ENCODE measurements around the gene MTMR4. TPM values are rescaled to one million over a fixed set of nuclear protein-coding genes. Genes with fewer than 3 reads are reported as not detected.

MTMR4 gene
- total and polyA plus RNA-seq, 4 donors: 17.2 to 70.1 (median 29.9) TPM

DNA sequence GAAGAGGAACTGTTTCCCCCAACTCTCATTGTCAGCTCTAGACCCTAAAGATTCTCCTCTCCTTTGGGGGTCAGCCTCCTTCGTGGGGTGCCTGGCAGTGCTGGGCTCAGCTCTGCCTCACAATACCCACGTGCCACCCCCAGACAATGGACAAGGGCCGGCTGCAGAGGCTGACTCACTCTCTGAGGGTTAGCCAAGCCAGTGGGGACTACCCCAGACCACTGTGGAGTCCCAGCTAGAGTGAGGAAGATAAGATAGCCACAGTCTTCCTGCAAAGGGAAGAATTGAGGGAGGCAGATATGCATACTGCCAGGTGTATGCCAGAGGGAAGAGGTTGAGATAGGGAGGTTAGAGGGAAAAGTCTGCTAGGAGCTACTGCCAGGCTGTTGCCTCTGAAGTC is 13.5 kb upstream of the MTMR4 start:
- no peaks in the 10 kb centered on the region for H3K27me3 ChIP-seq (ENCODE audit: control insufficient read depth in 4 of 4, insufficient read depth in 4 of 4, low read length in 3 of 4)
- H3K4me1 ChIP-seq (ENCODE audit: control insufficient read depth in 4 of 4, insufficient read depth in 4 of 4, low read length in 3 of 4): peaks cover 2 to 21% (median 10%) of the 10 kb centered on the region in 4 donors
- H3K4me3 ChIP-seq (ENCODE audit: low read depth in 1 of 3, low read length in 3 of 3): no peak overlapping the region
- no peaks in the 10 kb centered on the region for H3K36me3 ChIP-seq (ENCODE audit: control insufficient read depth in 4 of 4, insufficient read depth in 3 of 4, low read depth in 1 of 4, low read length in 3 of 4)
- WGBS: 69% methylated on average over 3 of the region's 3 CpGs
- peak overlapping the region; percentile 39 to 57 for H3K27ac ChIP-seq (ENCODE audit: low read depth in 1 of 2, low read length in 2 of 2)
- no peak overlapping the region for H3K9ac ChIP-seq (ENCODE audit: low read depth in 1 of 2, low read length in 2 of 2)
- no peaks in the 10 kb centered on the region for H3K9me3 ChIP-seq (ENCODE audit: control insufficient read depth in 4 of 4, low read length in 3 of 4)
- DNase-seq (ENCODE audit: low spot score): no peak
- TF ChIP-seq NR2F2 (IDR thresholded peaks at IDR 0.05) (no peak), HNF4A (conservative IDR thresholded peaks at IDR 0.05) (no peak), RXRA (IDR thresholded peaks at IDR 0.05) (no peak), YY1 (IDR thresholded peaks at IDR 0.05) (no peak)
- TF ChIP-seq, protein P1, sequence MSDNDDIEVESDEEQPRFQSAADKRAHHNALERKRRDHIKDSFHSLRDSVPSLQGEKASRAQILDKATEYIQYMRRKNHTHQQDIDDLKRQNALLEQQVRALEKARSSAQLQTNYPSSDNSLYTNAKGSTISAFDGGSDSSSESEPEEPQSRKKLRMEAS (IDR thresholded peaks at IDR 0.05): no peak

DNA sequence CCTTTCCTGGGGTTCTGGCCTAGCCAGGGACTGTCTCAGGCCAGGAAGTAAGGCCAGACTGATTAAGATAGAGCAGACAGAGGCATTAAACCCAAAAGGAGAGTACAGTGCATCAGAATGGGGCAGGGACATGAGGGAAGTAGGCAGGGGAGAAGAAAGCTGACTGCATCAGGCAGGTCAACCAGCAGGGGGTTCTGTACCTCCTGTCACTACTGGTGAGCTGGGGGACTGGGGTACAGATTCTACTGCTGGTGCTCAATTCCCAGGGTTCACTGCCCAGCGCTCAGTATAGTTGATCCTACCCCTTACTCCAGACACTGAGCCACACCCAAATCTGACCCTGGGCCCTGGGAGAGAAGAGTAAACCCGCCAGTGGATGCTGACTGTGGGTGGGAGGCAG is 12.9 kb upstream of the MTMR4 start:
- no peak for DNase-seq (ENCODE audit: low spot score)
- H3K27ac ChIP-seq (ENCODE audit: low read depth in 1 of 2, low read length in 2 of 2): peak overlapping the region; percentile 39 to 57
- H3K9me3 ChIP-seq (ENCODE audit: control insufficient read depth in 4 of 4, low read length in 3 of 4): no peaks in the 10 kb centered on the region
- no peak overlapping the region for H3K4me3 ChIP-seq (ENCODE audit: low read depth in 1 of 3, low read length in 3 of 3)
- 87% methylated on average over 2 of the region's 2 CpGs for WGBS
- TF ChIP-seq NR2F2 (IDR thresholded peaks at IDR 0.05): no peak
- no peaks in the 10 kb centered on the region for H3K27me3 ChIP-seq (ENCODE audit: control insufficient read depth in 4 of 4, insufficient read depth in 4 of 4, low read length in 3 of 4)
- H3K4me1 ChIP-seq (ENCODE audit: control insufficient read depth in 4 of 4, insufficient read depth in 4 of 4, low read length in 3 of 4): peaks cover 0 to 16% (median 6%) of the 10 kb centered on the region in 4 donors
- H3K9ac ChIP-seq (ENCODE audit: low read depth in 1 of 2, low read length in 2 of 2): no peak overlapping the region
- no peaks in the 10 kb centered on the region for H3K36me3 ChIP-seq (ENCODE audit: control insufficient read depth in 4 of 4, insufficient read depth in 3 of 4, low read depth in 1 of 4, low read length in 3 of 4)

DNA sequence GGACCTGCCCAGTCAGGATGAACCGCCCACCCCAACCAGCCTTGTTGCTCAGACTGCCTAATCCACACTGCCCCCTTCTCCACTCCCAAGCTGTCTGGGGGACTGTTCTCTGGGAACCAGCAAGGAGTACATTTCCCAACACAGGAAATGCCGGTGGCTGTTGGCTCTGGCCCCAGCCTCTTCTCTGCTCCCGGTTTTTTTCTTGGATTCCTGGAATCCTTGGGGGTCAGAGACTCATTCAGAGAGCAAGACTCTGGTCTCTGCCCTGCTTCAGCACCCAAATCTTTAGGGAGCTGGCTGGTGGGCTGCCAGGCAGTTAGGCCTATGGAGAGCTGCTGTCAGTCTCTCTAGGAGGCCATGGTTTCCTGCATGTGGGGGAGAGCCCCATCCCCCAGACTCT is 10.8 kb upstream of the MTMR4 start:
- no peaks in the 10 kb centered on the region for H3K27me3 ChIP-seq (ENCODE audit: control insufficient read depth in 4 of 4, insufficient read depth in 4 of 4, low read length in 3 of 4)
- 45% methylated on average over 3 of the region's 3 CpGs for WGBS
- H3K9me3 ChIP-seq (ENCODE audit: control insufficient read depth in 4 of 4, low read length in 3 of 4): no peaks in the 10 kb centered on the region
- TF ChIP-seq RXRA (IDR thresholded peaks at IDR 0.05) (peak in 1 of 2 donors; percentile 50), RAD21 (IDR thresholded peaks at IDR 0.05) (peak in 1 of 2 donors; percentile 9), GABPA (IDR thresholded peaks at IDR 0.05 in 1 of 2, conservative IDR thresholded peaks at IDR 0.05 in 1 of 2) (no peak), NR2F2 (IDR thresholded peaks at IDR 0.05) (peak; percentile 78)
- TF ChIP-seq, protein P2, sequence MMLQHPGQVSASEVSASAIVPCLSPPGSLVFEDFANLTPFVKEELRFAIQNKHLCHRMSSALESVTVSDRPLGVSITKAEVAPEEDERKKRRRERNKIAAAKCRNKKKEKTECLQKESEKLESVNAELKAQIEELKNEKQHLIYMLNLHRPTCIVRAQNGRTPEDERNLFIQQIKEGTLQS (IDR thresholded peaks at IDR 0.05): no peak
- H3K4me1 ChIP-seq (ENCODE audit: control insufficient read depth in 4 of 4, insufficient read depth in 4 of 4, low read length in 3 of 4): peaks cover 0 to 15% (median 2%) of the 10 kb centered on the region in 4 donors
- DNase-seq (ENCODE audit: low spot score): no peak
- no peak overlapping the region for H3K4me3 ChIP-seq (ENCODE audit: low read depth in 1 of 3, low read length in 3 of 3)
- H3K36me3 ChIP-seq (ENCODE audit: control insufficient read depth in 4 of 4, insufficient read depth in 3 of 4, low read depth in 1 of 4, low read length in 3 of 4): no peaks in the 10 kb centered on the region
- peak overlapping the region; percentile 33 to 44 for H3K27ac ChIP-seq (ENCODE audit: low read depth in 1 of 2, low read length in 2 of 2)
- no peak overlapping the region for H3K9ac ChIP-seq (ENCODE audit: low read depth in 1 of 2, low read length in 2 of 2)

DNA sequence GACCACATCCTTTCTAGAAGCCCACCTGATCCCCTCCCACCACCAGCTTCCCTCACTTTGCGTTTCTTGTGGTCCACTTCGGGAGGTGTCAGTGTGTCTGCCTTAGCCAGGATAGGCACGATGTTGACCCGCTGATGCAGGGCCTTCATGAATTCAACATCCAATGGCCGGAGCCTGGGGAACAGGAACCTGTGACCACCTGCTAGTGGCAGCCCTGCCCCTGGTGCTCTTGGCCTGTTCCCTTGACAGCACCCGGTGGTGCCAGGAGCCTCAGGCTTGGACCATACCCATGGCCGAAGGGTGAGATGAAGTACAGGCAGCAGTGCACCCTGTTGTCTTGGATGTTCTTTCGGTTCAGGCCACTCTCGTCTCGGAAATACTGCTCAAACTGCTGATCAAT is 7.2 kb upstream of the MTMR4 start:
- 93% methylated on average over 10 of the region's 10 CpGs for WGBS
- H3K9ac ChIP-seq (ENCODE audit: low read depth in 1 of 2, low read length in 2 of 2): no peak overlapping the region
- no peaks in the 10 kb centered on the region for H3K9me3 ChIP-seq (ENCODE audit: control insufficient read depth in 4 of 4, low read length in 3 of 4)
- no peak overlapping the region for H3K4me3 ChIP-seq (ENCODE audit: low read depth in 1 of 3, low read length in 3 of 3)
- H3K36me3 ChIP-seq (ENCODE audit: control insufficient read depth in 4 of 4, insufficient read depth in 3 of 4, low read depth in 1 of 4, low read length in 3 of 4): no peaks in the 10 kb centered on the region
- peaks cover 0 to 26% (median 14%) of the 10 kb centered on the region in 4 donors for H3K4me1 ChIP-seq (ENCODE audit: control insufficient read depth in 4 of 4, insufficient read depth in 4 of 4, low read length in 3 of 4)
- H3K27me3 ChIP-seq (ENCODE audit: control insufficient read depth in 4 of 4, insufficient read depth in 4 of 4, low read length in 3 of 4): no peaks in the 10 kb centered on the region
- no peak overlapping the region for H3K27ac ChIP-seq (ENCODE audit: low read depth in 1 of 2, low read length in 2 of 2)
- TF ChIP-seq RXRA (IDR thresholded peaks at IDR 0.05) (no peak), EGR1 (IDR thresholded peaks at IDR 0.05; ENCODE audit: low read depth in 2 of 2) (no peak), FOXA2 (IDR thresholded peaks at IDR 0.05) (no peak), GABPA (IDR thresholded peaks at IDR 0.05 in 1 of 2, conservative IDR thresholded peaks at IDR 0.05 in 1 of 2) (no peak), YY1 (IDR thresholded peaks at IDR 0.05) (no peak), SP1 (IDR thresholded peaks at IDR 0.05) (no peak), HNF4A (conservative IDR thresholded peaks at IDR 0.05) (no peak), NR2F2 (IDR thresholded peaks at IDR 0.05) (no peak)
- TF ChIP-seq, protein P3, sequence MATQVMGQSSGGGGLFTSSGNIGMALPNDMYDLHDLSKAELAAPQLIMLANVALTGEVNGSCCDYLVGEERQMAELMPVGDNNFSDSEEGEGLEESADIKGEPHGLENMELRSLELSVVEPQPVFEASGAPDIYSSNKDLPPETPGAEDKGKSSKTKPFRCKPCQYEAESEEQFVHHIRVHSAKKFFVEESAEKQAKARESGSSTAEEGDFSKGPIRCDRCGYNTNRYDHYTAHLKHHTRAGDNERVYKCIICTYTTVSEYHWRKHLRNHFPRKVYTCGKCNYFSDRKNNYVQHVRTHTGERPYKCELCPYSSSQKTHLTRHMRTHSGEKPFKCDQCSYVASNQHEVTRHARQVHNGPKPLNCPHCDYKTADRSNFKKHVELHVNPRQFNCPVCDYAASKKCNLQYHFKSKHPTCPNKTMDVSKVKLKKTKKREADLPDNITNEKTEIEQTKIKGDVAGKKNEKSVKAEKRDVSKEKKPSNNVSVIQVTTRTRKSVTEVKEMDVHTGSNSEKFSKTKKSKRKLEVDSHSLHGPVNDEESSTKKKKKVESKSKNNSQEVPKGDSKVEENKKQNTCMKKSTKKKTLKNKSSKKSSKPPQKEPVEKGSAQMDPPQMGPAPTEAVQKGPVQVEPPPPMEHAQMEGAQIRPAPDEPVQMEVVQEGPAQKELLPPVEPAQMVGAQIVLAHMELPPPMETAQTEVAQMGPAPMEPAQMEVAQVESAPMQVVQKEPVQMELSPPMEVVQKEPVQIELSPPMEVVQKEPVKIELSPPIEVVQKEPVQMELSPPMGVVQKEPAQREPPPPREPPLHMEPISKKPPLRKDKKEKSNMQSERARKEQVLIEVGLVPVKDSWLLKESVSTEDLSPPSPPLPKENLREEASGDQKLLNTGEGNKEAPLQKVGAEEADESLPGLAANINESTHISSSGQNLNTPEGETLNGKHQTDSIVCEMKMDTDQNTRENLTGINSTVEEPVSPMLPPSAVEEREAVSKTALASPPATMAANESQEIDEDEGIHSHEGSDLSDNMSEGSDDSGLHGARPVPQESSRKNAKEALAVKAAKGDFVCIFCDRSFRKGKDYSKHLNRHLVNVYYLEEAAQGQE (IDR thresholded peaks at IDR 0.05): no peak
- DNase-seq (ENCODE audit: low spot score): no peak
